Measurements from ENCODE around the gene MICU2. TPM values are rescaled to one million over a fixed set of nuclear protein-coding genes. Genes with fewer than 3 reads are reported as not detected.

Gene MICU2
- total and polyA plus RNA-seq, 2 donors (not counting 3 experiments of a cell fraction or from before 2014, with no cell fraction given) = 24.0 to 36.7 TPM

DNA sequence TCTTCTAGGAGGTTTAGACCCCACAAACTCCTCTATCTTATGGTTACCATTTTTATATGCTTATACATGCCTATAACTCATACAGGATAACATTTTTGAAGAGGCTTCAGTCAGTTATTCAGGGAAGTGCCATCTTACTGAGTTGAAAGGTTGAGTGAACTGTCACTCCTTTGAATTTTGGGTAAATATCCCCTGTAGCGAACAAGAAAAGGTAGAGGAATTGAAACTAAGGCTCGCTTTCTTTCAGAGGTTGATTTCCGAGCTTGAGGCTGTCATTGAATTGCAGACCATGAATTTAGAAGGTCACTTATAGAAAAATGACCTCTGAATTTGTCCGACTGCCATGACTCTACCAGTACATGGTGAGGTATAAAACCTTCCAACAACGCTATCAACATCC is 35.1 kb downstream of the MICU2 start:
- H4K20me1 ChIP-seq (replicated peaks; ENCODE audit: control insufficient read depth, extremely low read depth, insufficient read depth, low read length) = no peaks in the 10 kb centered on the region
- no peaks in the 10 kb centered on the region for H3K9me1 ChIP-seq (replicated peaks; ENCODE audit: control insufficient read depth, extremely low read depth, insufficient read depth, low read length)
- H3K4me3 ChIP-seq (replicated peaks in 1 of 3; ENCODE audit: insufficient read depth in 1 of 3, low read depth in 1 of 3, low read length in 3 of 3) = no peak overlapping the region
- BruUV-seq (replicated peaks) = no TSS peak
- TF ChIP-seq POLR2A (IDR thresholded peaks at IDR 0.05; ENCODE audit: low read depth, low read length) = no peak
- no peak for TF ChIP-seq POLR2AphosphoS5 (IDR thresholded peaks at IDR 0.05; ENCODE audit: insufficient read depth, low read depth, low read length)
- no peak for TF ChIP-seq FOS (IDR thresholded peaks at IDR 0.05; ENCODE audit: borderline replicate concordance, insufficient read depth, low read length)
- TF ChIP-seq JUN (IDR thresholded peaks at IDR 0.05; ENCODE audit: borderline replicate concordance, insufficient read depth, insufficient read length, low read depth) = no peak
- TF ChIP-seq, protein P1, sequence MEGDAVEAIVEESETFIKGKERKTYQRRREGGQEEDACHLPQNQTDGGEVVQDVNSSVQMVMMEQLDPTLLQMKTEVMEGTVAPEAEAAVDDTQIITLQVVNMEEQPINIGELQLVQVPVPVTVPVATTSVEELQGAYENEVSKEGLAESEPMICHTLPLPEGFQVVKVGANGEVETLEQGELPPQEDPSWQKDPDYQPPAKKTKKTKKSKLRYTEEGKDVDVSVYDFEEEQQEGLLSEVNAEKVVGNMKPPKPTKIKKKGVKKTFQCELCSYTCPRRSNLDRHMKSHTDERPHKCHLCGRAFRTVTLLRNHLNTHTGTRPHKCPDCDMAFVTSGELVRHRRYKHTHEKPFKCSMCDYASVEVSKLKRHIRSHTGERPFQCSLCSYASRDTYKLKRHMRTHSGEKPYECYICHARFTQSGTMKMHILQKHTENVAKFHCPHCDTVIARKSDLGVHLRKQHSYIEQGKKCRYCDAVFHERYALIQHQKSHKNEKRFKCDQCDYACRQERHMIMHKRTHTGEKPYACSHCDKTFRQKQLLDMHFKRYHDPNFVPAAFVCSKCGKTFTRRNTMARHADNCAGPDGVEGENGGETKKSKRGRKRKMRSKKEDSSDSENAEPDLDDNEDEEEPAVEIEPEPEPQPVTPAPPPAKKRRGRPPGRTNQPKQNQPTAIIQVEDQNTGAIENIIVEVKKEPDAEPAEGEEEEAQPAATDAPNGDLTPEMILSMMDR (IDR thresholded peaks at IDR 0.05; ENCODE audit: extremely low read depth in 1 of 2, insufficient read depth in 1 of 2, low read depth in 1 of 2, low read length in 2 of 2) = no peak
- TF ChIP-seq EZH2 (IDR thresholded peaks at IDR 0.05; ENCODE audit: borderline replicate concordance, low read depth, low read length, severe bottlenecking) = no peak
- TF ChIP-seq GATA2 (IDR thresholded peaks at IDR 0.05; ENCODE audit: insufficient read depth, insufficient read length, low read depth, low read length) = no peak
- TF ChIP-seq MYC (IDR thresholded peaks at IDR 0.05; ENCODE audit: low read depth, low read length) = no peak
- TF ChIP-seq, protein P2, sequence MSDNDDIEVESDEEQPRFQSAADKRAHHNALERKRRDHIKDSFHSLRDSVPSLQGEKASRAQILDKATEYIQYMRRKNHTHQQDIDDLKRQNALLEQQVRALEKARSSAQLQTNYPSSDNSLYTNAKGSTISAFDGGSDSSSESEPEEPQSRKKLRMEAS (IDR thresholded peaks at IDR 0.05; ENCODE audit: insufficient read depth, insufficient read length) = no peak
- no peaks in the 10 kb centered on the region for H3K36me3 ChIP-seq (ENCODE audit: control insufficient read depth in 2 of 2, extremely low read depth in 1 of 2, insufficient read depth in 2 of 2, low read length in 2 of 2)
- dilution Hi-C loops (cut with MboI; ENCODE audit: extremely low pct_ligation_motif_present, low sequenced_read_pairs) = no loop called here
- H3K4me1 ChIP-seq (ENCODE audit: control insufficient read depth, extremely low read depth, insufficient read depth, low read length) = no peaks in the 10 kb centered on the region
- H3K9ac ChIP-seq (replicated peaks; ENCODE audit: extremely low read depth, insufficient read depth, low read length) = no peak overlapping the region
- H2AFZ ChIP-seq (ENCODE audit: low read depth, low read length) = no peak overlapping the region
- intact Hi-C loops (cut with micrococcal nuclease) = no loop called here
- no peak overlapping the region for H3K4me2 ChIP-seq (ENCODE audit: insufficient read depth, low read length)
- H3K79me2 ChIP-seq (ENCODE audit: control insufficient read depth, insufficient read depth, low read length) = peaks cover 2% of the 10 kb centered on the region
- ChIA-PET CTCF (interaction anchor here (2.4 kb wide), 1 partner anchor 11 kb away, joined by 11 read pairs; no protein-coding TSS in a partner anchor), POLR2A (no interaction called here)
- FAIRE-seq (no peak), DNase-seq (ENCODE audit: low read depth, low spot score) (no peak)
- H3K27me3 ChIP-seq (ENCODE audit: control insufficient read depth in 2 of 2, insufficient read depth in 2 of 2, low read length in 2 of 2) = no peaks in the 10 kb centered on the region
- H3K9me3 ChIP-seq (replicated peaks; ENCODE audit: control insufficient read depth, insufficient read depth, low read length) = no peaks in the 10 kb centered on the region
- no peak overlapping the region for H3K27ac ChIP-seq (ENCODE audit: insufficient read depth, low read depth, low read length)

All from endothelial cell of umbilical vein (primary cell).